ENCODE data around the gene ZNF235. TPM values are rescaled to one million over a fixed set of nuclear protein-coding genes. Genes with fewer than 3 reads are reported as not detected.
"Not testable (repeated sequence)": the region's sequence is repeated elsewhere in the genome, so short reads cannot be mapped to it uniquely, and the experiment has no call there.

Gene ZNF235
- 3.2 TPM for total RNA-seq
- long read RNA-seq, partial matches to known transcripts, result 0 of 2 reads
- long read RNA-seq, other reads (novel, unspliced or antisense), result 1 of 2 reads

DNA sequence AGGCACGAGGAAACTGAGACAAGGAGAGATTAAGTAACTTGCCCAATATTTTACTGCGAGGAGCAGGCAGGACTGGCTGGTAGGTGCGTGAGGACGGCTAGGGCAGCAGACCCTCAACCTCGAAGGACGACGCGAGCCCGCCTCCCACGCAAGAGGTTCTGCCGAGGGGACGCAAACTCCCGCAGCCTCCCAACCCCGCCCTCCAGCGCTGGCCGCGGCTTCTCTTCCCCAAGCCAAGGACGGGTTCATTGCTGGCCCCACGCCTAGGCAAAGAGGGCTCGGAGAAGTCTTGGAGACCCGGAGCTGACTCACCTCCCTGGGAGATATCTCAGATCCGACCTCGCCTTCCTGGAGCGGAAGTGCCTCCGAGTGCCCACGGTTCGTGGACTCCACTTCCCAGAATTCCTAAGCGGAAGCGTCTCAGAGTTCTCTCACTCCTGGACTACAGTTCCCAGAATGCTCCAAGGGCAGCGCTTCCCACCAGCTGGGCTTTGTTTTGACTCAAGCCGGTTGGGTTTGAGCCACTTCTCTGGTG is at the start of gene ZNF235:
TSS of gene ZNF235 (minus strand) at position 367 of the 535 bp plus-strand sequence. CDS start 1,621 bp downstream, outside the sequence.
- peak; percentile 94 for DNase-seq (ENCODE audit: low spot score)

DNA sequence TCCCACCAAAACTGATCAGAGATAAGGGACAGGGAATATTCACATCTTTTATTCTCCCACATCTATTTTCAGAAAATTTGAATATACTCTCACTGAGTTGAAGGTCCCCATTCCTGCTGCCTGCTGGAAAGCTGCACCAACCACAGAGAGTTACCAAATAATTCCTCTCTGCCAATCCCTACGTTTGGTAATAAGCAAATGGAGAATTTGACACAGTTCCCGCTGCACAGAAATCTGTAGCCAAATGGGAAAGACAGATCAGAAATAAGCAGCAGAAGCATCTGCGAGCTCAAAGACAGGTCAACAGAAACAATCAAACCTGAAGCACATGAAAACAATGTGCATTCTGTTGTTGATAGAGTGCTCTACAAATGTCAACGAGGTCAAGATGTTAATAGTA is 41.7 kb upstream of the ZNF235 start:
- no peak for DNase-seq (ENCODE audit: low spot score)

DNA sequence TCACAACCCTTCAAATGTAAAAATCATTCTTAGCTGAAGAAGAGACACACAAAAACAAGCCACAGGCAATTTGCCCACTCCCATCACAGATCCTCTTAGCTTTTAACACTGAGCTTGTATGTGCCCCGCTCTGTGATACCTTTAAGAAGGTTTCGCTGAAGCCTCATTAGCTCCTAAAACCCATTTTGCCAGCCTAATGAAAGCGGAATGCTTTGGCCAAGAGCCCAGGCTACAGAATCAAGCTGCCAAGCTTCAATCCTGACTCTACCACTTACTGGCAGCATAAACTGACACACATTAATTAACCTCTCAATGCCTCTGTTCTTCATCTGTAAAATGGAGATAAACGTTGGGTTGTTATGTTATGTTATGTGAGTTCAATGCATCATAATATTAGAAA is 41.1 kb upstream of the ZNF235 start:
- DNase-seq (ENCODE audit: low spot score), result no peak

DNA sequence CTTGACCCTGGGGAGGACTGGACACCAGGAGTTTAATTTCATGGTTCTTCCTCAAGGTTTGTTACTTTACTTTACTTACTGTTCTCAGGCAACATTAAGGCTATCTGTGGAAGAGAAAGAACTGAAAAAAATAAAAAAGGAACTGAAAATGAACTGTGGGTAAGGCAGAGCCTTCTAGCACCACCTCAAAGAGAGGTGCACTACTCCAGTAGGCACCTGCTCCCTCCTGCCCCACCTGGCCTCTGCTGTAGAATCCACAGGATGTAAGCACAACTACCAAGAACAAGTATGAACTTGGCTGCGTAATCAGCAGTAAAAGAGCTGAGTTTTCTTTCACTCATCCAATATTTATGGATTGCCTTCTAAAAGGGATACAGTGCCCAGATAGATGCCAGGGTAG is 39.4 kb upstream of the ZNF235 start:
- no peak for DNase-seq (ENCODE audit: low spot score)

DNA sequence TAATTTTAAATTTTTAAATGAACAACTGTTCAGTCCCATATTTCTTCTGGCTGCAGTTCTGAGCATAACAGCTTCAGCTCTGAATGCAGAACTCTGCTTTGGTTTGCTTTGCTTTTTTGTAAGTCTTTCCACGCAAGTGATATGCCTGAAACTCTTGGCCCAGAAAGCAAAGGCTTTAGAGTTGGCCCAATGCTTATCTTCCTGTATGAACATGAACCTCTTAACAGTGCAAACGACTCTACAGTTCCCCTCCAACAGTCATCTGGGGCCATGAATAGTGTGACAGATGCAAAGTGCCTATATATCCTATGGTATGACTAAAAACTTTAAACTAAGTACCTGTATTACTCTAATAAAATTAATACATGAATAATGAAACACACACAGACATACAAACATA is 37.0 kb upstream of the ZNF235 start:
- DNase-seq (ENCODE audit: low spot score), result no peak

DNA sequence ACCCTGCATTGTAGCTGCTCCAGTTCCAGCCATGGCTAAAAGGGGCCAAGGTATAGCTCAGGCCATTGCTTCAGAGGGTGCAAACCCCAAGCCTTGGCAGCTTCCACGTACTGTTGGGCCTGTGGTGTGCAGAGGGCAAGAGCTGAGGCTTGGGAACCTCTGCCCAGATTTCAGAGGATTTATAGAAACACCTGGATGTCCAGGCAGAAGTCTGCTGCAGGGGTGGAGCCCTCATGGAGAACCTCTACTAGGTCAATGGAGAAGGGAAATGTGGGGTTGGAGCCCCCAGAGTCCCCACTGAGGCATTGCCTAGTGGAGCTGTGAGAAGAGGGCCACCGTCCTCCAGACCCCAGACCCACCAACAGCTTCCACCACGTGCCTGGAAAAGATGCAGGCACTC is 29.8 kb upstream of the ZNF235 start:
- DNase-seq (ENCODE audit: low spot score), result not testable (repeated sequence)

DNA sequence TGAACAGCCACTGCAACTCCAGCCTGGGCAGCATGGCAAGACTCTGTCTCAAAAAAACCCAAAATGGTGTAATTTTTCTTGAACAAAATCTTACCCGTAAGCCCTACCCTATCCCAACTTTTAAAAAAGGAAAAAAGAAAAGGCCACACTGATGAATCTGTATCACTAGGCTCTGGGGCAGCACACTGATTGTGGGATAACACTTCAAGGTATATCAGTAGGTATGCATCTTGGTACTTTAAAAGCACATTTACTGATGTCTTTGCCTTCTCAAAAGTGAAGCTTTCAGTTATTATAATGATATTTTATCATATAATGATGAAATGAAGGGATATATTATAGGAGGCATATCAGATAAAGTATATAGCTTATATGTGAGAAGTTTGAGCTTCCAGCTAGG is 27.3 kb upstream of the ZNF235 start:
- DNase-seq (ENCODE audit: low spot score), result no peak

DNA sequence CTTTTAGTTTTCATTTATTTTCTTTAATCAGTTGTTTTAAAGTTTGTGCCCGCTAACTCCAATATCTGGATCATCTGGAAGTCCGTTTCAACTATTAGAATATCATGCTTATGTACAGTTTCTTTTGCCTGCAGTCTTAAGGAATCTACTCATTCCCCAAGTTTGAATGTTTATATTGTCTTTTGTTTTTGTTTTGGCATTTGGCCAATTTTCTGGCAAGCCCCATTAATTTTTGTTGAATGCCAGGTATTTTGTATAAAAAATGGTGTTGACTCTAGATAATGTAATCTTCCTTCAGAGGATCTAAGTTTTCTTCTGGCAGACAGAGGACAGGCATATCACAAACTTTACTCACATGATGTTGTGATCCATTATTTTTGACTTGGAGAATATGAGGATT is 11.1 kb upstream of the ZNF235 start:
- no peak for DNase-seq (ENCODE audit: low spot score)

DNA sequence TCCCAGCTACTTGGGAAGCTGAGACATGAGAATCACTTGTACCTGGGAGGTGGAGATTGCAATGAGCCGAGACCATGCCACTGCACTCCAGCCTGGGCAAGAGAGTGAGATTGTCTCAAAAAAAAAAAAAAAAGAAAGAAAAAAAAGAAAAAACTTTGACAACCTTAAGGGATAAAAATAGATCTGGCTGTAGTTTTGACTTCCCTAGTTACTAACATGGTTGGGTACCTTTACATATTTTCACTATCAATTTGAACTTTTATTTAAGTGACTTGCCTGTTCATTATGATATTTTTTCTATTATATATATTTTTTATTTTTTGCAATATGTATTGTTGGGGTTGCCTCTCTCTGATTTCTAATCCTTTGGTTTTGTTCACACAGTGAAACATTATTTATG is 8.4 kb upstream of the ZNF235 start:
- DNase-seq (ENCODE audit: low spot score), result no peak

DNA sequence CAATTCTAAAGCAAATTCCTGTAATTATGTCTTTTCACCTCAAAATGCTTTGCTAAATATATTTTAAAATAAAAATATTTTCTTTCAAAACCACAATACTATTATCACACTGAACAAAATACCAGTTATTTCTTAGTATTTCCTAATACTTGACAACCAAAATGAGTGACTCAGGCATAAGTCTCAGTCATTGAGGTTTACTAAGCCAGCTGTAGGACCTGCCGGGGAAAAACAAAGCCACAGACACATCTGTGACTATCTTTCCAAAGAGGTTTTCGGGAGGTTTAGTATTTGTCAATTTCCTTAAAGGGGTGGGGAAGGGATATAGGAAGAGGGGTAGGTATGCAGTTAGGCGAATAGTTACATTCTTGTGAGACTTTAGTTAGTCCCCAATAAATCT is 3.2 kb upstream of the ZNF235 start:
- DNase-seq (ENCODE audit: low spot score), result no peak

DNA sequence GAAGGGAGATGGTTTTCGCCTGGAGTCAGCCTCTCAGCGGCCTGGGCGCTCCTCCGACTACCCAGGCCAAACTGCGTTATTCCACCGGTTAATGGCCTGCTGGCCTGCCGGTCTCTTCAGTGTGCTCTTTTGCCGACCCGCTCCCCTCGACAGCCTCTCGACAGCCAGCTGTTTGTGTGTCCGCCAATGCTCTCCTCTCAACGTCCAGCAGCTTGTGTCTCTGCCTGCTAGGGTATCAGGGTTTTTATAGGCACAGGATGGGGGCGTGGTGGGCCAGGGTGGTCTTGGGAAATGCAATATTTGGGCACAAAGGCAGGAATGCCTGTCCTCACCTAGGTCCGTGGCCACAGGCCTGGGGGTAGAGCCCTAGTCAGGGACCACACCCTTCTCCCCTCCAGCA is 1.5 kb upstream of the ZNF235 start:
- no peak for DNase-seq (ENCODE audit: low spot score)

DNA sequence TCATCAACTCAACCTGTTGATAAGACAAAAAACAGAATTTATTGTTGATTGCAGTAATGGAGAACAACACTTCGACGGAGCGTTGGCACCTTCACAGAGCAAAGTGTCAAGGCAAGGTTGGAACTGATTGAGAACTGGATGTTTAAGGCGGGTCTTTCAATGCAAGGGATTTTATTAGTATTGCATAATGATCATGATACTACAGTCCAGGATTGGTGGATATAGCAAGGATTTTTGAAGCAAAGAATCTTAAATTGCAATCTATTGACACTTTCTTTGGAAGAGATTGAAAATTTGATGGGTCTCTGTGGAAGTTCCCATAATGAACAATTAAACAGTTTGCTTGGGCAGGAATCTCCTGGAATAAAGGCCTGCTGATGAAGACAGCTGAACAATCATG is 632 bp upstream of the ZNF235 start:
- no peak for DNase-seq (ENCODE audit: low spot score)

DNA sequence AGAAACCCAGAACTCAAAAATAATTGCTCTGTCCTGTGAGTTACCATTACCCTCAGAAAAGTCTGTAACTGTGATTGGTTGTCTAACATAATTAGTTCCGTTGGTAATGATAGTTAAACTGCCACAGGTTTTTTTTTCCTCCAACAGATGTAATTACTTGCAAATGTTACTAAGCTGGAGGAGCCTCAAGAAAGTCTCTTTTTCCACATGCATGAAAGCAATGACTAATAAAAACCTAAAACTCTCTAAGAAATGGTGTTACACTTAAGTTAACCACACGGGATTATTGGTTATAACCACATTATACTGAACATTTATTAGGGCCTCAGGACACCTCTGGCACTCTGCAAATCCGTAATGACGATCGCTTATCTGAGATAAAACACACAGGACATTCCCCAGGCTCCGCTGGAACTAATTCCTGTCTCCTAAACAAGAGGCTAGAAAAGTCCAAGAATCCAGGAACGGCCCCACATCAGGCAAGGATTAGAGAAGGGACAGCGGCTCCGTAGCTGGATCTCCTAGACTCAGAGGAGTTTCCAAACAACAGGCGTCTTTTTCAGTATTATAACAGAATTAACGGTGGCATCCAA is 753 bp downstream of the ZNF235 start:
- no peak for DNase-seq (ENCODE audit: low spot score)

DNA sequence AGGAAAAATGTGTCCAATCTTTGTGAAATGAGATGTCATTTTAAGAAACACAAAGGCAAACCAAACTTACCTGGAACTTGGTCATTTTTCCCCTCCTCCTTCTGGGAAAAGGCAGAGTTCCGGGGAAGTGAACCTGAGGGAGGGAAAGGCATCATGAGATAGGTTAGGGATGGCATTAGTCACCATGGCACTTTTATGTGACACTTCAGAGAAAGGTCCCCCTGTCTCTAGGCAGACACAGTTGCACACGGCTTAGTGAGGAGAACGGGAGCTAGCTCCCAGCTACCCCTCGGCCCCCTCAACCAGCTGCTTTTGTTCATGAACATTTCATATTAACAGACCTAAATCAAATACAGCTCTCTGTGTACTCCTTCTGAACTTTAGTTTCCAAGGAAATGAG is 1.5 kb downstream of the ZNF235 start:
- no peak for DNase-seq (ENCODE audit: low spot score)

DNA sequence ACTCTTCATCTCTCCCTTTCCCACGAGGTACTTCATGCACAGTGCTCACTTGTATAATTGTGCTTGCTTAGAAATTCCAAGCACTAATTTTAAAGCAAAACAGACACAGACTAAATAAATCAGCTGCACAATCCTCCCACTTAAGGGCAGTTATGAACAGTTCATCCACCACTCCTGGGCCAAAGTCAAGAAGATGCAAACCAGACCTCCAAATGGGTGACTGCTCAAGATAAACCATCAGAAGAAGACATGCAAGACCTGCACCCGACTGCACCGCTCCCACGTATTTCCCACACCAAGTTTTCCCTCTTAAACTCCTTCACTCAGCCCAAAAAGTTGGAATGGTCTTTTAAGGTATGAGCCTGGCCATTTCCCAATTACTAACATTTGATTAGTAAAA is 19.9 kb downstream of the ZNF235 start:
- DNase-seq (ENCODE audit: low spot score), result no peak

DNA sequence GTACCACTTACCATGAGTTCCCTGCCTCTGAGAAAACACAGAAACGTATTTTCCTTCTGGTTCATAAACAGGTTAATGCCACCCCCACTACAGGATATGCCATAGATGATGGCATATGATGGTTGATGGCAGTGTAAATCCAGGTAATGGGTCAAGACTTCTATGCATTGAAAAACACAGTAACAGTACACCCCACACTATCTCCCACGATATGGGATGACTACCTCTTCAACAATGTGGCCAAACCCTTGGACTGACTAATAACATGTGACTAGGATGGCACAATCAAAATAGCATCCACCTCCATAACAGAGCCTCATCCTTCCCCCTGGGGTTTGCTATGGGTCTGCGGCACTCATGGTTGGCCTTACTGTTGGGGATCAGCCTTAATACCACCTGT is 22.0 kb downstream of the ZNF235 start:
- DNase-seq (ENCODE audit: low spot score), result no peak

DNA sequence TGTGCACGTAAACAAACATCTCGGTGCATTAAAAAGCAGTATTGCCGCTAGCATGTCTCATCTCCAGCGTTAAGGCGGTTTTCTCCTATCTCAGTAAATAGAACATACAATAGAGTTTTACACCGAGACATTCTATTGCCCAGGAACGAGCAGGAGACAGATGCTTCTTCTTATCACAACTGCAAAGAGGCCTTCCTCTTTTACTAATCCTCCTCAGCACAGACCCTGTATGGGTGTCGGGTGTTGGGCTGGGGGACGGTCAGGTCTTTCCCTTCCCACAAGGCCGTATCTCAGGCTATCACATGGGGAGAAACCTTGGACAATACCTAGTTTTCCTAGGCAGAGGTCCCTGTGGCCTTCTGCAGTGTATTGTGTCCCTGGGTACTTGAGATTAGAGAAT is 23.9 kb downstream of the ZNF235 start:
- no peak for DNase-seq (ENCODE audit: low spot score)

DNA sequence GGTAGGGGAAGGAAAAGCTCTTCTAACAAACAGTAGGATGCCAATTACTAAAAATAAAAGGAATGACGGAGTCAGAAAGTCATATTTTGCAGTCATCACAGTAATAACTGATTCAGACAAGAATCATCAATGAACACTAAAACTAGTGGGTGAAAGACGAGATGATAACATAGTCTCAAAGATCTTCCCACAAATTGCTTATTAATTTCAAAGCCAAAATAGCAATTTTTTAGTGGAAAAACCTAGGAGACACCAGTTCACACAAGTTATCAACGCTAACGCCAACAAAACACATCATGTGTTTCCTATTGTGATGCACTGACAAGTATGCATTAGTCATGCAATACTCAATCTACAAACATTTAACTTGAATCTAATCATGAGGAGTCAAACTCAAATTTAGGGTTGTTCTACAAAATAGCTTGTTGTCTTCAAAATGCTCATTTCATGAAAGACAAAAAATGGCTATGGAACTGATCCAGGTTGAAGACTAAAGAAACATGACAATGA is 26.6 kb downstream of the ZNF235 start:
- no peak for DNase-seq (ENCODE audit: low spot score)

DNA sequence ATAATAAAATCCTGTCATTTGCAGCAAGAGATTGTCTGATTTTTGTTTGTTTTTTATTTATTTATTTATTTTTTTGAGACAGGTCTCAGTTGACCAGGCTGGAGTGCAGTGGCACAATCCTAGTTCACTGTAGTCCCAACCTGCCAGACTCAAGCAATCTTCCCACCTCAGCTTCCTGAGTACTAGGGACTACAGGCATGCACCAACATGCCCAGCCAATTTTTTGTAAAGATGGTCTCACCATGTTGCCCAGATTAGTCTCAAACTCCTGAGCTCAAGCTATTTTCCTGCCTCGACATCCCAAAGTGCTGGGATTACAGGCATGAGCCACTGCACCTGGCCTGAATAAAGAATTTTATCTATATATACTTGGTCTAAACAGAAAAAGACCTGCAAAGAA is 27.5 kb downstream of the ZNF235 start:
- DNase-seq (ENCODE audit: low spot score), result no peak

DNA sequence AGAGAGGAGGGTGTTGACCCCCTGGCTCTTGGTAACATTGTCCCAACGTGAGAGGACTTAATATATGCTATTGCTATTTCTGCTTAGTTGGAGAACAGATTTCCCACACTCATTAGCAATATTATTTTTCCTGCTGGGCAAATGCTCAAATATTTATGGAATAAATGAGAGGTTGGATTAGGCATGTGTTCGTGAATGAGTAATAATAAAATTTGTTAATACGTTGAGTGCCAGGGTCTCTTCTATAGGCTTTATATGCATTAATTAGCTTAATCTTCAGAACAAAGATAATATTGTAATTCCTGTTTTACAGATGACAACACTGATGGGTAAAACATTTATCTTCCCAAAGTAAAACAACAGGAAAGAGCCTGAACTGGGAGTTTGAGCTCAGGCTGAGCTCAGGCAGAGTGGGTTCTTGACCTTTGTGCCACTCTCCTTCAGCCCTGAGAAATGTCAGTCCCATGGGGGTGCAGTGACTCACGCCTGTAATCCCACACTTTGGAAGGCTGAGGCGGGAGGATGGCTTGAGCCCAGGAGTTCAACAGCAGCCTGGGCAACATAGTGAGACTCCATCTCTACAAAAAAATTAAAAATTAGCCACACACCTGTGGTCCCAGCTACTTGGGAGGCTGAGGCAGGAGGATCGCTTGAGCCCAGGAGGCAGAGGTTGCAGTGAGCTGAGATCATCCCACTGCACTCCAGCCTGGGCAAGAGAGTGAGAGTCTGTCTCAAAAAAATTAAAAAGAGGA is 44.0 kb downstream of the ZNF235 start:
- DNase-seq (ENCODE audit: low spot score), result no peak

DNA sequence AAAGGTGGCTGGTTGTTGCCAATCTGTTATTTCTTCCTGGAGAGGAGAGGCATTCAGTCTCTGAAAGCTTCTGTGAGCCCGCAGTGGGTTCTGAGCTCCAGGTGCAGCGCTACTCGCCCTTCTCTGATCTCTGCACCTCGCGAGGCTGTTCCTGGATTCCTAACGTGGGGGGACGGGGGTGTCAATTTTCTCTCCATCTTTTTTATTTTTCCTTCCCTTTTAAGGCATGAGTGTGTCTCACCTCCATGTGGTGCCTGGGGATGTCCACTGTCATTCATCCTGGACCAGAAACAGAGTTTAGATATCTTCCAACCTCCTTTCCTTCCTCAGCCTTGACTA is 44.5 kb downstream of the ZNF235 start:
- DNase-seq (ENCODE audit: low spot score), result no peak

DNA sequence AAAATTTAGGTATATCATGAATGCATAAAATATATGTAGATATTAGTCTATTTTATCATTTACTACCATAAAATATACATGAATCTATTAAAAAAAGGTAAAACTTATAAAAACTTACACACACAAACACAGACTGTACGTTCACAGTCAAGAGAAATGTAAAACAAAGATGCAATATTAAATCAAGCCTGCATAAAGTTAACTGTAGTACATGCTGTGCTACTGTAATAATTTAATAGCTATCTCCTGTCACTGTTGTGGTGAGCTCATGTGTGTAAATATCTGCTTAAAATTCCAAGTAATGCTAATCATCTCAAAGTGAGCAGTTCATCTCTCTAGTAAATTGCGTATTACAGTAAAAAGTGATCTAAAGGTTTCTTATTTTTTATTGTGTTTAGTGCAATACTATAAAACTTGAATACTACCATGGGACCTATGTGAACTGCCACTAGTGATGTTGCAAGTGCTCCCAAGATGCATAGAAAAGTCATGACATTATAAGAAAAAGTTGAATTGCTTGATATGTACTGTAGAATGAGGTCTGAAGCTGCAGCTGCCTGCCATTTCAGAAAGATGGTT is 45.9 kb downstream of the ZNF235 start:
- no peak for DNase-seq (ENCODE audit: low spot score)

Measured in mesenteric fat pad (tissue), 1 donor.